ENCODE measurements around the gene LRRN2. TPM values are rescaled to one million over a fixed set of nuclear protein-coding genes. Genes with fewer than 3 reads are reported as not detected.

Gene LRRN2
- 1 to 10 TPM in 1 of 2 donors, under 1 TPM in 1; 0.33 to 1.6 TPM for total RNA-seq

- H3K9me3 ChIP-seq: no peaks in the 10 kb centered on the region
- no peak within 1 kb of the TSS for H3K27ac ChIP-seq
- intact Hi-C loops (cut with DNase I): no loop called here
- H3K27me3 ChIP-seq: no peaks in the 10 kb centered on the region
- H3K36me3 ChIP-seq (replicated peaks in 1 of 2; ENCODE audit: insufficient read depth in 1 of 2, low read depth in 2 of 2): no peaks in the 10 kb centered on the region
- H3K4me3 ChIP-seq: peak within 1 kb of the TSS in 1 of 2 donors; percentile 5
- ATAC-seq: peak; percentile 55
- 0 to 2% methylated on average over 4 to 82 of the region's 84 CpGs for WGBS, 2 donors
- no peak for TF ChIP-seq POLR2A (IDR thresholded peaks at IDR 0.05)
- no peak for TF ChIP-seq CTCF (IDR thresholded peaks at IDR 0.05)
- peaks cover 15% of the 10 kb centered on the region for H3K4me1 ChIP-seq
- DNase-seq: peak in 2 of 4 donors; percentile 35 to 37
Observed at GRCh38 chr1:204685236-204686006, at the start of gene LRRN2. Gene LRRN2 (minus strand): TSS chr1:204685738. CDS start chr1:204619992, 65,746 bp downstream.

- ATAC-seq (no peak), DNase-seq (no peak)
- Histone ChIP-seq H3K4me1 (no peaks in the 10 kb centered on the region), H3K27me3 (no peaks in the 10 kb centered on the region), H3K36me3 (replicated peaks in 1 of 2; ENCODE audit: insufficient read depth in 1 of 2, low read depth in 2 of 2) (no peaks in the 10 kb centered on the region), H3K27ac (no peak overlapping the region), H3K9me3 (peaks cover 0 to 4% (median 0%) of the 10 kb centered on the region in 3 donors), H3K4me3 (no peak overlapping the region)
- intact Hi-C loops (cut with DNase I): no loop called here
- TF ChIP-seq CTCF (IDR thresholded peaks at IDR 0.05) (no peak), POLR2A (IDR thresholded peaks at IDR 0.05) (no peak)
Observed at GRCh38 chr1:204735042-204735441, 49.5 kb upstream of the LRRN2 start.

- no peaks in the 10 kb centered on the region for H3K36me3 ChIP-seq (replicated peaks in 1 of 2; ENCODE audit: insufficient read depth in 1 of 2, low read depth in 2 of 2)
- no peak for DNase-seq
- no peaks in the 10 kb centered on the region for H3K27me3 ChIP-seq
- WGBS, 2 donors: 62 to 66% methylated on average over 12 of the region's 12 CpGs
- TF ChIP-seq POLR2A (IDR thresholded peaks at IDR 0.05) (no peak), CTCF (IDR thresholded peaks at IDR 0.05) (no peak)
- no peak overlapping the region for H3K4me3 ChIP-seq
- H3K4me1 ChIP-seq: no peaks in the 10 kb centered on the region
- no peak overlapping the region for H3K27ac ChIP-seq
- intact Hi-C loops (cut with DNase I): no loop called here
- ATAC-seq: no peak
- peaks cover 0 to 4% (median 0%) of the 10 kb centered on the region in 3 donors for H3K9me3 ChIP-seq
Observed at GRCh38 chr1:204733869-204734596, 48.5 kb upstream of the LRRN2 start.

- no peak overlapping the region for H3K4me3 ChIP-seq
- WGBS, 2 donors: 58 to 65% methylated on average over 3 to 4 of the region's 4 CpGs
- intact Hi-C loops (cut with DNase I): no loop called here
- no peaks in the 10 kb centered on the region for H3K27me3 ChIP-seq
- no peaks in the 10 kb centered on the region for H3K36me3 ChIP-seq (replicated peaks in 1 of 2; ENCODE audit: insufficient read depth in 1 of 2, low read depth in 2 of 2)
- H3K9me3 ChIP-seq: no peaks in the 10 kb centered on the region
- no peak for DNase-seq
- ATAC-seq: no peak
- H3K4me1 ChIP-seq: no peaks in the 10 kb centered on the region
- TF ChIP-seq CTCF (IDR thresholded peaks at IDR 0.05) (no peak), POLR2A (IDR thresholded peaks at IDR 0.05) (no peak)
- H3K27ac ChIP-seq: no peak overlapping the region
Observed at GRCh38 chr1:204733289-204733688, 47.8 kb upstream of the LRRN2 start.

Data from body of pancreas (tissue), 4 donors.